Neural cell (in vitro differentiated cells): ENCODE measurements around the gene CEP192. TPM values are rescaled to one million over a fixed set of nuclear protein-coding genes. Genes with fewer than 3 reads are reported as not detected.

Experiments used
- H2AFZ ChIP-seq: fragments of 200-600, 300-800 bp; sonication (generic), shearing (Covaris generic); 2 replicates; pipeline ENCODE4 v1.6.0; 2014; ENCODE audit warnings: low read depth, mild to moderate bottlenecking, antibody characterized with exemption, low read length, moderate library complexity
- H3F3A ChIP-seq: fragments of 200-600 bp; shearing (Covaris generic); 2 replicates; pipeline ENCODE4 v1.6.1; 2016; ENCODE audit warnings: mild to moderate bottlenecking, moderate library complexity, mixed read lengths, antibody characterized with exemption, low read length; ENCODE audit not compliant: insufficient read depth, poor library complexity, severe bottlenecking
- H3K27ac ChIP-seq: fragments of 200-600, 300-800 bp; sonication (generic), shearing (Covaris generic); 2 replicates; pipeline ENCODE4 v1.5.1; 2014; ENCODE audit warnings: mild to moderate bottlenecking, low read length, moderate library complexity
- H3K27me3 ChIP-seq: fragments of 300-800, 200-600 bp; sonication (generic), shearing (Covaris generic); 2 replicates; pipeline ENCODE4 v1.6.0; 2014; ENCODE audit warnings: mild to moderate bottlenecking, low read depth, low read length, moderate library complexity; ENCODE audit not compliant: insufficient read depth
- H3K36me3 ChIP-seq: fragments of 300-800, 200-600 bp; sonication (generic), shearing (Covaris generic); 2 replicates; pipeline ENCODE4 v1.5.1; 2014; ENCODE audit warnings: mild to moderate bottlenecking, antibody characterized with exemption, low read length, moderate library complexity; ENCODE audit not compliant: insufficient read depth
- H3K4me2 ChIP-seq: fragments of 300-800, 200-600 bp; sonication (generic), shearing (Covaris generic); 2 replicates; pipeline ENCODE4 v1.6.0; 2014; ENCODE audit warnings: mild to moderate bottlenecking, low read length
- H3K4me3 ChIP-seq: fragments of 300-800, 200-600 bp; sonication (generic), shearing (Covaris generic); 2 replicates; pipeline ENCODE4 v1.5.1; 2014; ENCODE audit warnings: mild to moderate bottlenecking, low read length, moderate library complexity
- H3K79me2 ChIP-seq: fragments of 200-600 bp; shearing (Covaris generic); replicated peaks from 2 replicates; pipeline ENCODE4 v1.6.0; 2014; ENCODE audit warnings: mild to moderate bottlenecking, low read length, moderate library complexity; ENCODE audit not compliant: insufficient read depth
- H3K9ac ChIP-seq: fragments of 300-800, 200-600 bp; sonication (generic), shearing (Covaris generic); 2 replicates; pipeline ENCODE4 v1.6.1; 2016; ENCODE audit warnings: mild to moderate bottlenecking, low read length, mixed read lengths
- H3K9me2 ChIP-seq: fragments of 200-600 bp; shearing (Covaris generic); 2 replicates; pipeline ENCODE4 v1.6.1; 2016; ENCODE audit warnings: mild to moderate bottlenecking, low read length, mixed read lengths; ENCODE audit not compliant: insufficient read depth
- H3K9me3 ChIP-seq: fragments of 200-600, 300-800 bp; sonication (generic), shearing (Covaris generic); 2 replicates; pipeline ENCODE4 v1.6.1; 2016; ENCODE audit warnings: mild to moderate bottlenecking, mixed run types, low read length, moderate library complexity, mixed read lengths
- H4K20me1 ChIP-seq: fragments of 200-600 bp; shearing (Covaris generic); 2 replicates; pipeline ENCODE4 v1.6.1; 2016; ENCODE audit warnings: mild to moderate bottlenecking, mixed run types; ENCODE audit not compliant: insufficient read depth
- EP300 ChIP-seq: fragments of 450-650 bp; conservative IDR thresholded peaks from 2 replicates; pipeline ENCODE4 v1.6.1; 2014; ENCODE audit warnings: antibody characterized with exemption, mild to moderate bottlenecking, moderate library complexity; ENCODE audit not compliant: poor library complexity, severe bottlenecking
- EZH2 ChIP-seq: fragments of 200-600, 300-800 bp; shearing (Covaris generic), sonication (generic); IDR thresholded peaks from 2 replicates; pipeline ENCODE4 v1.6.1; 2014; ENCODE audit warnings: antibody characterized with exemption, low read length, borderline replicate concordance, mild to moderate bottlenecking; ENCODE audit not compliant: insufficient read depth, poor library complexity, severe bottlenecking
- MXI1 ChIP-seq: fragments of 450-650 bp; conservative IDR thresholded peaks from 2 replicates; pipeline ENCODE4 v1.6.1; 2014; ENCODE audit warnings: antibody characterized with exemption, mild to moderate bottlenecking; ENCODE audit not compliant: poor library complexity, severe bottlenecking
- POLR2AphosphoS5 ChIP-seq: IDR thresholded peaks from 2 replicates; pipeline ENCODE4 v1.6.1; 2012
- RAD21 ChIP-seq: fragments of 450-650 bp; conservative IDR thresholded peaks from 2 replicates; pipeline ENCODE4 v1.6.1; 2014; ENCODE audit warnings: antibody characterized with exemption, mild to moderate bottlenecking, moderate library complexity
- SMC3 ChIP-seq: fragments of 450-650 bp; conservative IDR thresholded peaks from 2 replicates; pipeline ENCODE4 v1.6.1; 2014; ENCODE audit warnings: antibody characterized with exemption, mild to moderate bottlenecking, moderate library complexity; ENCODE audit not compliant: poor library complexity
- TAF1 ChIP-seq: IDR thresholded peaks from 2 replicates; pipeline ENCODE4 v1.6.1; 2012; ENCODE audit warnings: low read depth
- polyA minus RNA-seq: library from RNA; depleted of rRNA, polyadenylated mRNA; stranded (reverse); fragments of >200 nt; gene quantifications from 2 replicates; pipeline ENCODE4 v1.2.3, GENCODE V29; 2014
- polyA plus RNA-seq: library from polyadenylated mRNA; depleted of rRNA; stranded (reverse); fragments of >200 nt; gene quantifications from 2 replicates; pipeline ENCODE4 v1.2.3, GENCODE V29; 2014
- TF ChIP-seq, protein P1 (sequence below): fragments of 450-650 bp; IDR thresholded peaks from 2 replicates; pipeline ENCODE4 v1.5.1; 2014; ENCODE audit warnings: antibody characterized with exemption, mild to moderate bottlenecking, moderate library complexity; ENCODE audit not compliant: poor library complexity, severe bottlenecking
- TF ChIP-seq, protein P2 (sequence below): IDR thresholded peaks from 2 replicates; pipeline ENCODE4 v1.6.1; 2012; ENCODE audit warnings: borderline replicate concordance

Gene CEP192, protein sequence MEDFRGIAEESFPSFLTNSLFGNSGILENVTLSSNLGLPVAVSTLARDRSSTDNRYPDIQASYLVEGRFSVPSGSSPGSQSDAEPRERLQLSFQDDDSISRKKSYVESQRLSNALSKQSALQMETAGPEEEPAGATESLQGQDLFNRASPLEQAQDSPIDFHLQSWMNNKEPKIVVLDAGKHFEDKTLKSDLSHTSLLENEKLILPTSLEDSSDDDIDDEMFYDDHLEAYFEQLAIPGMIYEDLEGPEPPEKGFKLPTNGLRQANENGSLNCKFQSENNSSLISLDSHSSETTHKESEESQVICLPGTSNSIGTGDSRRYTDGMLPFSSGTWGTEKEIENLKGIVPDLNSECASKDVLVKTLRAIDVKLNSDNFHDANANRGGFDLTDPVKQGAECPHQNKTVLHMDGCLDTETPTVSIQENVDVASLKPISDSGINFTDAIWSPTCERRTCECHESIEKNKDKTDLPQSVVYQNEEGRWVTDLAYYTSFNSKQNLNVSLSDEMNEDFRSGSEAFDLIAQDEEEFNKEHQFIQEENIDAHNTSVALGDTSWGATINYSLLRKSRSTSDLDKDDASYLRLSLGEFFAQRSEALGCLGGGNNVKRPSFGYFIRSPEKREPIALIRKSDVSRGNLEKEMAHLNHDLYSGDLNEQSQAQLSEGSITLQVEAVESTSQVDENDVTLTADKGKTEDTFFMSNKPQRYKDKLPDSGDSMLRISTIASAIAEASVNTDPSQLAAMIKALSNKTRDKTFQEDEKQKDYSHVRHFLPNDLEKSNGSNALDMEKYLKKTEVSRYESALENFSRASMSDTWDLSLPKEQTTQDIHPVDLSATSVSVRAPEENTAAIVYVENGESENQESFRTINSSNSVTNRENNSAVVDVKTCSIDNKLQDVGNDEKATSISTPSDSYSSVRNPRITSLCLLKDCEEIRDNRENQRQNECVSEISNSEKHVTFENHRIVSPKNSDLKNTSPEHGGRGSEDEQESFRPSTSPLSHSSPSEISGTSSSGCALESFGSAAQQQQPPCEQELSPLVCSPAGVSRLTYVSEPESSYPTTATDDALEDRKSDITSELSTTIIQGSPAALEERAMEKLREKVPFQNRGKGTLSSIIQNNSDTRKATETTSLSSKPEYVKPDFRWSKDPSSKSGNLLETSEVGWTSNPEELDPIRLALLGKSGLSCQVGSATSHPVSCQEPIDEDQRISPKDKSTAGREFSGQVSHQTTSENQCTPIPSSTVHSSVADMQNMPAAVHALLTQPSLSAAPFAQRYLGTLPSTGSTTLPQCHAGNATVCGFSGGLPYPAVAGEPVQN (N-terminal part only)
- polyA plus RNA-seq = 28.1 and 31.7 TPM in 2 replicates
- 59.2 and 65.5 TPM in 2 replicates for polyA minus RNA-seq

DNA sequence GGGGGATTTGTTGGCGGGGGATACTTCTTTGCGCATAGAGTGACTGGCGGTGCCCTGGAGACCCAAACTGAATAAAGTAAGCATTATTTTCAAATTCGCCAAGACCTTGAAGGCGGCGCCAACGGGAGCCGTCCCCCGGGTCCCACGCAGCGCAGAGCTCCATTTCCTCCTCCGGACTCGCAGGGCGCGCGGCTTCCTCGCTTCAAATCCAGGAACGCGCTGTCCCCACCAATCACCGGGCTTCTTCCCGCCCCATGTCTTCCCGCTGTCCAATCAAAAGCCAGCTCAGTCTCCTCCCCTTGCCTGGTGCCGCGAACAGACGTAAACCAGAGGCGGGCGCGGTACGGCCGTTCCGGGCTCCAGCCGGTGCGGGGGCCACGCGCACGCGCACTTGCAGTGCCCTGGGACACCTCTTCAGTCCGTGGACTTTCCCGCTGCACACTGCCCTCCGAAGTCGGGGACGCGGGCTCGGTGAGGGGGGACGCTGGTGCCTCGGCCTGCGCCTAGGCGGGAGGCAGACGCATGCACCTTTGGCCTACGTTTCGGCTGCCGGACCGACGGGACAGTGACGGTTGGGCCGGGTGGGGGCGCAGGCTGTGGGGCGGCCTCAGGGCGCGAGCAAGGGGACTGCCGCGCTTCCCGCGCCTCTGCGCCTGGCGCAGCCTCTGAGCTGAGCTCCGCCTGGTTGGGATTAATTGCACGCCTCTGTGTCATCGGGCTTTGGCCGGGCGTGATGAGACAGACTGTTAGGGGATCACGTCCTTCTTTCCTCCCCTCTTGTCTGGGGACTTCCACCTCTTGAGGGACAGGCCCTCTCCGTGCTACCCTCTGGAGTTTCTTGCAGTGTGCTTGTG lies at the start of gene CEP192:
Gene CEP192, plus strand, starts transcription at position 396 of the 854 bp plus-strand sequence. CDS start 8,063 bp downstream, outside the sequence.
- Histone ChIP-seq H3K9ac (peak within 1 kb of the TSS; percentile 80), H3K4me2 (peak within 1 kb of the TSS; percentile 78), H3K79me2 (peaks cover 43% of the 10 kb centered on the region), H3K9me2 (no peaks in the 10 kb centered on the region), H2AFZ (peak within 1 kb of the TSS; percentile 88), H3K9me3 (no peaks in the 10 kb centered on the region), H3K27me3 (no peaks in the 10 kb centered on the region), H3K36me3 (no peaks in the 10 kb centered on the region), H3K4me3 (peak within 1 kb of the TSS; percentile 93), H3K27ac (peak within 1 kb of the TSS; percentile 74), H3F3A (no peaks in the 10 kb centered on the region), H4K20me1 (no peaks in the 10 kb centered on the region)
- TF ChIP-seq POLR2AphosphoS5 (peak; percentile 79), EP300 (no peak), TAF1 (peak; percentile 77), SMC3 (peak; percentile 54), EZH2 (no peak), RAD21 (peak; percentile 50), MXI1 (peak; percentile 96)
- TF ChIP-seq, protein P1, sequence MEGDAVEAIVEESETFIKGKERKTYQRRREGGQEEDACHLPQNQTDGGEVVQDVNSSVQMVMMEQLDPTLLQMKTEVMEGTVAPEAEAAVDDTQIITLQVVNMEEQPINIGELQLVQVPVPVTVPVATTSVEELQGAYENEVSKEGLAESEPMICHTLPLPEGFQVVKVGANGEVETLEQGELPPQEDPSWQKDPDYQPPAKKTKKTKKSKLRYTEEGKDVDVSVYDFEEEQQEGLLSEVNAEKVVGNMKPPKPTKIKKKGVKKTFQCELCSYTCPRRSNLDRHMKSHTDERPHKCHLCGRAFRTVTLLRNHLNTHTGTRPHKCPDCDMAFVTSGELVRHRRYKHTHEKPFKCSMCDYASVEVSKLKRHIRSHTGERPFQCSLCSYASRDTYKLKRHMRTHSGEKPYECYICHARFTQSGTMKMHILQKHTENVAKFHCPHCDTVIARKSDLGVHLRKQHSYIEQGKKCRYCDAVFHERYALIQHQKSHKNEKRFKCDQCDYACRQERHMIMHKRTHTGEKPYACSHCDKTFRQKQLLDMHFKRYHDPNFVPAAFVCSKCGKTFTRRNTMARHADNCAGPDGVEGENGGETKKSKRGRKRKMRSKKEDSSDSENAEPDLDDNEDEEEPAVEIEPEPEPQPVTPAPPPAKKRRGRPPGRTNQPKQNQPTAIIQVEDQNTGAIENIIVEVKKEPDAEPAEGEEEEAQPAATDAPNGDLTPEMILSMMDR = peak; percentile 53
- TF ChIP-seq, protein P2, sequence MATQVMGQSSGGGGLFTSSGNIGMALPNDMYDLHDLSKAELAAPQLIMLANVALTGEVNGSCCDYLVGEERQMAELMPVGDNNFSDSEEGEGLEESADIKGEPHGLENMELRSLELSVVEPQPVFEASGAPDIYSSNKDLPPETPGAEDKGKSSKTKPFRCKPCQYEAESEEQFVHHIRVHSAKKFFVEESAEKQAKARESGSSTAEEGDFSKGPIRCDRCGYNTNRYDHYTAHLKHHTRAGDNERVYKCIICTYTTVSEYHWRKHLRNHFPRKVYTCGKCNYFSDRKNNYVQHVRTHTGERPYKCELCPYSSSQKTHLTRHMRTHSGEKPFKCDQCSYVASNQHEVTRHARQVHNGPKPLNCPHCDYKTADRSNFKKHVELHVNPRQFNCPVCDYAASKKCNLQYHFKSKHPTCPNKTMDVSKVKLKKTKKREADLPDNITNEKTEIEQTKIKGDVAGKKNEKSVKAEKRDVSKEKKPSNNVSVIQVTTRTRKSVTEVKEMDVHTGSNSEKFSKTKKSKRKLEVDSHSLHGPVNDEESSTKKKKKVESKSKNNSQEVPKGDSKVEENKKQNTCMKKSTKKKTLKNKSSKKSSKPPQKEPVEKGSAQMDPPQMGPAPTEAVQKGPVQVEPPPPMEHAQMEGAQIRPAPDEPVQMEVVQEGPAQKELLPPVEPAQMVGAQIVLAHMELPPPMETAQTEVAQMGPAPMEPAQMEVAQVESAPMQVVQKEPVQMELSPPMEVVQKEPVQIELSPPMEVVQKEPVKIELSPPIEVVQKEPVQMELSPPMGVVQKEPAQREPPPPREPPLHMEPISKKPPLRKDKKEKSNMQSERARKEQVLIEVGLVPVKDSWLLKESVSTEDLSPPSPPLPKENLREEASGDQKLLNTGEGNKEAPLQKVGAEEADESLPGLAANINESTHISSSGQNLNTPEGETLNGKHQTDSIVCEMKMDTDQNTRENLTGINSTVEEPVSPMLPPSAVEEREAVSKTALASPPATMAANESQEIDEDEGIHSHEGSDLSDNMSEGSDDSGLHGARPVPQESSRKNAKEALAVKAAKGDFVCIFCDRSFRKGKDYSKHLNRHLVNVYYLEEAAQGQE = peak; percentile 79
